Measurements from ENCODE around the gene LGALS3BP. TPM values are rescaled to one million over a fixed set of nuclear protein-coding genes. Genes with fewer than 3 reads are reported as not detected.

The LGALS3BP gene
- total RNA-seq, 1 experiment from 2014 or later: 288 TPM

DNA sequence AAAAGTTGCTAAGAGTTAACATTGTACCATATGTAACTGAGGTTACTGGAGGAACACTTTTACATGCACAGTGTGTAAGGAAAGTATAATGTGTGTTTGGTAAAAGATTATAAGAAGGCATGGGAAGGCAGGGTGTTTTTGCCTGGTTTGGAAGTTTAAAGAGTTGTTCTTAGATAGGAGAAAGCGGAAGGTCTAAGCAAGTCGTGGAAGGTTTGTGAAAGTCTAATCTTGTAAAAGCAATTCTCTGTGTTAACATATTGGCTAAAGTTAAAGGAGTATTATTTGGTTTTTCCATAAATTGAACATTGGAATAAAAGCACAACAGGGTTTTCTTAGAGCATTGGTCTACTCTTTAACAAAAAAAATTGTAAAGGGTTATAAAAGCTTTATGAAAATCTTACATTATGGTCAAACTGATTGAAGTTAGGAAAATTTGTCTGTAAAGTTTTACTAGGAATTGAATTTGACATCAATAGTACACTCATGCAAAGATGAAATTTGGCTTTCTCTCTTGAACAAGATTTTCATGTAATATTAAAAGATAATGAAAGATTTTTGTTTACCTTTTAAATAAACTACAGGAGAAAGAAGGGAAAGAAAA is 34.5 kb upstream of the LGALS3BP start:
- DNase-seq (ENCODE audit: low read depth): no peak

DNA sequence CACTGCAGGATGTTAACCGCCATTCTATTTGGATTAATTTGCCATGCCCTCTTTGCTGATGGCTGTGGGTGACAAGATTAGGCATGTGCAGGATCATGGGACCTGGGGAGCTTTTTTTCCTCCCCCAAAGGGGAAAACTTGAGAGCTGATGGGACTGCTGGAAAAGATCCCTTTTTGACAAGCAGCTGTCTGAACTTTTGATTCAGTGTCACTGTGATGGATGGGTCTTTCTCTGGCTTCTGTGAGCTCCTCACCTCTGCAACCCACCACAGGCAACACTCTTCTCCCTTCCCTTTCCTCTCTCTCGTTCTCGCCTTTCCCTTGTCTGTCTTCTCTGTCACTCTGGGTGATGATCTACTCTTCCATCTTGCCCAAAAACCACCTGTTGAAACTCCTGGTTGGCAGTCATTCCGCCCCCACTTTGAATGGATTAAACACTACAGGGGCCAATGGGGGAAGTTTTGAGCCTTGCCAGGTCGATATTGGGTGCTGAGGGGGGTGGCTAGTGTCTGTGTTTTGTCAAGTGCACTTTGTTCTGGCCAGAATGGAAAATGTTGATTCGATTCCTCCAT is 32.9 kb upstream of the LGALS3BP start:
- no peak for DNase-seq (ENCODE audit: low read depth)

DNA sequence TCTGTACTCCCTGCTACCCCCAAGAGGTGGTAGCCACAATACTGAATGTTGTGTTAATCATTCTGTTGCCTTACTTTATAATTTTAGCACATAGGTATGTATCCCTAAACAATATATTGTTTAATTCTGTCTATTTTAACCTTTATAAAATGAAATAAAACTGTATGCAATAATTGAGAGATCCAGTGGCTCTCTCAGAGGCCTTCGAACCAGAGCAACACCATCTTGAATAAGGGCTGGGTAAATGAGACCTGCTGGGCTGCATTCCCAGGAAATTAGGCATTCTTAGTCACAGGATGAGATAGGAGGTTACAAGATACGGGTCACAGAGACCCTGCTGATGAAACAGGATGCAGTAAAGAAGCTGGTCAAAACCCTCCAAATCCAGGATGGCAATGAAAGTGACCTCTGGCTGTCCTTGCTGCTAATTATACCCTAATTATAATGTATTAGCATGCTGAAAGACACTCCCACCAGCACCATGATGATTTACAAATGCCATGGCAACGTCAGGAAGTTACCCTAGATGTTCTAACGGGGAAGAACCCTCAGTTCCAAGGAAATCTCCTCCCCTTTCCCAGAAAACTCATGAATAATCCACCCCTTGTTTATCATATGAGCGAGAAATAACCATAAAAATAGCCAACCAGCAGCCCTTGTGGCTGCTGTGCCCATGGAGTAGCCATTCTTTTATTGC is 31.9 kb upstream of the LGALS3BP start:
- peak; percentile 82 for DNase-seq (ENCODE audit: low read depth)

DNA sequence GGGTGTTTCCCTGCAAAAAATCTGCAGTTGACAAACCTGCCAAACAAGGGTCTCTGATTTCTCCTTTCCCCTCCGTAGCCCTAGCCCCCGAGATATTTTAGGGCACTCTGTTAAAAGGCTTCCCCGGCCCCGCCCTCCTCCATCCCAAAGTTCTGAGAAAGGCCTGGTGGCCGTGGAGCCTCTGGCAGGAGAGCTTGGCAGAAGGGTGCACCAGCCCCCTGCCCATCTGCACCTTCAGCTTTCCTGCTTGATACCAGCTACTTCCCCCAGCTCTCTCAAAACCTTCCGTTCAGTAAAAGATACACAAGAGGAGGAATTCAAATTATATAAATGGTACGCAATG is 30.6 kb upstream of the LGALS3BP start:
- no peak for DNase-seq (ENCODE audit: low read depth)

DNA sequence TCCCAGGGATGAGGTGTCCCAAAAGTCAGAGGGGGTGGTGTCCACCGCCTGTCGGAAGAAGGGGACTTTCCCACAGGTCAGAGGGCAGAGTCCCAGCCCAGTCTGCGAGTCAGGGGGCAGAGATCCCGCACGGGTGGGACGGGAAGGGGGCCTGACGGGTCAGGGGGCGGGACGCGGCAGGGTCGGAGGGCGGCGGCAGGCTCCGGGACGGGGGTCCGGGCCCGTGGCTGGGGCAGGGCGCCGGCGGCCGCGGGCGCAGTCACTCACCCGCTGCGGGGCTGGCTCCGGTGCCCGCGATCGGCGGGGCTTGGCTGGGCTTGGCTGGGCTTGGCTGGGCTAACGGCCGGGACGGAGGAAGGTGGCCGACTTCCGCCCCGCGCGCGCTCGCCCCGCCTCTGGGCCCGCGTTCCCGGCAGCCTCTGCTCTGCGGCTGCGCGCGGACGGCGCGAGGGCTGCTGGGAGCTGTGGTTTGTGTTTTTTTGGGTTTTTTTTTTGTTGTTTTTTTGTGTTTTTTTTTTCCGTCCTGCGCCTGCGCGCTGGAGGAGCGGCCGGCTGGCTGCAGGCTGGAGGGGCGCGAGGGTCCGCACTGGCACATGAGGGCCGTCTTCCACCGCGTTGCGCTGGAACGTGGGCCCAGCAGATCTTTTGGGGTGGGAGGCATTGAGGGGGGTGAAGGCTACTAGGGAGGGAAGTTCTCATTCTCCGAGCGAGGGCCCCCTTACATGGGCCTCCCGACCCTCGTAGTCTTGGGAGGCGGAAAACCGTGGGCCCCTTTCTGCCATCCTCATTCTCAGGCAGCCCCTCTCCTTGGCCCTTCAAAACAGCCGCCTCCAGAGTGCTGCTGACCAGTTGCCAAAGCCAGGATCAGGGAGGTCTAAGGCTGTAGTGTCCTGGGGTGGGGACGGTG is 29.9 kb upstream of the LGALS3BP start, which contains the start of gene CANT1:
CANT1 (minus strand) TSS at position 368 of the 907 bp plus-strand sequence. CDS start 12,142 bp downstream, outside the sequence.
- DNase-seq (ENCODE audit: low read depth): peak; percentile 95

DNA sequence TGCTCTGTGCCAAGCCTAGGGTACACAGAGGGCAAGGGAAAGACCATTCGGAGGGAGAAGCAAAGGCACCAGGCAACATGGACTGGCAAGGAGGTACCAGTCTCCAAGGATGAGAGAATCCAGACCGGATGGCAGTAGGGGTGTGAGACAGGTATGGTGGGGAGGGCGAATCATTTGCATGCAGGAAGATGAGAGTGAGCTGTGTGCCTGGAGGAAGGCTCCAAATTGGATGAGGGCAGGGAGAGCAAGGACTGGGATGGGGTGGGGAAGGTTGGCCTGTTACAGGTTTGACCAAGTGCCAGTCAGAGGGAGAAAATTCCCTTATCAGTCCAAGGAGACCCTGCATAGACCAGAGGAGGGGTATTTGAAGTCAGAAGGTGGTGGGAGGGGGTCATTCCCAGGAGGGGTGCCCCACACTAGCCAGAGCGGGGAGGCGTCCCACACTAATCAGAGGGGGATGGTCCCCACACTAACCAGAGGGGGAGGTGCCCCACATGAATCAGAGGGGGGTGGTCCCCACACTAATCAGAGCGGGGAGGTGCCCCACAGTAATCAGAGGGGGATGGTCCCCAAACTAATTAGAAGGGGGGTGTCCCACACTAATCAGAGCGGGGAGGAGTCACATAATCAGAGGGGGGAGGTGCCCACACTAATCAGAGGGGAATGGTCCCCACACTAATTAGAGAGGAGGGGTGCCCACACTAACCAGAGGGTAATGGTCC is 29.1 kb upstream of the LGALS3BP start:
- DNase-seq (ENCODE audit: low read depth): no peak

DNA sequence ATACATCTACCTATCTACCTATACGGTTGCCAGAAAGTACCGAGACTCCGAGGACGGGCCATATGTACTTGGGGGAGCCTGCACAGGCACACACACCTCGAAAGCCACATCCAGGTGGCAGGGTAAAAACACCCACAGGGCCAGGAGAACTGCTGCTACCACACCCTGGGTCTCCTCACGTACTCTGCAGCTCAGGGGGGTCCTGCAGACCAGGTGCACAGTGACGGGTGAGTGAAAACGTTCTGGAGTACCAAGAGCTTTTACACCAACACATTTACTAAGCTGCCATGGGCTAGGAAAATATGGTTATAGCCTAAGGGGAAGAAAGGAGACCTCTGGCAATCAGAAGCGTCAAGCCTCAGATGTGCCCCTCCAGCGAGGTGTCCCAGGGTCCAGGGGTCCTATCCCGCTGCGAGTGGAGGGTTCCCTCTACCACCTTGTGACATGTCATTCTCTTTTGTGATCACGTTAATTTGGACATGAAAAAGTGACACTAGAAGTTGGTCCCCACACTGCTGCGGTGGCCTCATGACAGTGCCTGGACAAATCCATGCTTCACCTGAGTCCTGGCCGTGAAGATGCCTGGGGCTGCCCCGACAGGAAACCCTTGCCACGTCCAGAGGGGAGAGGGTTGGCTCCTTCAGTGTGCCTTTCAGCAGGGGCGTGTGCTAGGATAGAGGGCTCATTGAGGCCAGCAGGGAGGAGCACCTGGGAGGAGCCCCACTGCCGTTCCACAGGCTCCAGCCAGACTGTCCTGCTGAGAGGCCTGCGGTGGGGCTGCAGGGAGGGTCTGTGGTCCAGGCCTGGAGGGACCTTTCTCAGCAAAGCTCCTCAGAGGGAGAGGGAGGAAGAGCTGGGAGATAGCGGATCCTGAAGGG is 28.0 kb upstream of the LGALS3BP start:
- no peak for DNase-seq (ENCODE audit: low read depth)

DNA sequence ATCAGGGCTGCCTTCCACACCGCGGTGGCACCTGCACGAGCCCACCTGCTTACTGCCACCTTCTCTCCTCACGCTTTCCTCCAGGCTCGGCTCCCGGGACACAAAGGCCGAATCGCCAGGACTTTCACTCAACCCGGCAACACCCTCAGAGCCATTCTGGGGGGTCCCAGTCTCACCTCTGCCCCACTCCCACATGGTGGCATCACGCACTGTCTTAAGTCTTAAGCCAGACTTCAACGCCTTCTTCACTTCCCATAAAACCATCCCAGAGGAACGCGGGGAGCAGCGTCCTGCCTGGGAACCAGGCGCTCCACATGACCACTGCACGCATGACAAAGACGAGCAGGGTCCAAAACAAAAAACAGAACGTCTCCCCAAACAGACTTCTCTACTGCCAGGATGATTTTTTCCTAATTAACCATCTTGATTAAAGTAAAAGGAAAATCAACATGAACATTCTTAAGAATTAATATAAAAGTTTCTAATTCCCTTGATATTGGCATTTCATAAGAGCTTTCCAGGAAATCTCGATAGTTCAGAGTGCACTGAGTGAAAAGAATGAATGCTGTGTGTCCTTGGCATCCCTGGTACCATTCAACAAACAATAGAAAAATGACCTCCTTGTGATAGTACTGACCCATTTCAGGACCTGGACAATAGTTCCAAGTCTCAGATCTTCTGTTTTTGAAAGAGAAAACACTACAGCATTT is 27.2 kb upstream of the LGALS3BP start:
- no peak for DNase-seq (ENCODE audit: low read depth)

DNA sequence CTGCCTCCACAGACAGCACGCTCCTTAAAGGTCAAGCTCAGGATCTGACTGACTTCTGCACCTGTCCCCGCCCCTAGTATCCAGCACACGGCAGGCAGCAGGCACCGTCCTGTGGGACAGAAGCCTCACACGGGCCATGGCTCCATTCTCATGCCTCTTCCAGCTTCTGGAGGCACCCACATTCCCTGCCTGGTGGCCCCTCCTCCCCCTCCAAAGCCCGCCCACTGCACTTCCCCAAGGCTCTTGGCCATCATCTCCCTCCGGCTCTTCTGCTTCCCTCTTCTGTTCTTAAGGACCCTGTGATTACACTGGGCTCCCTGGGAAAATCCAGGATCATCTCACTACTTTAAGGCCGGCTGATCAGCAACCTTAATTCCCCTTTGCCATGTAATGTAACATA is 26.3 kb upstream of the LGALS3BP start:
- no peak for DNase-seq (ENCODE audit: low read depth)

DNA sequence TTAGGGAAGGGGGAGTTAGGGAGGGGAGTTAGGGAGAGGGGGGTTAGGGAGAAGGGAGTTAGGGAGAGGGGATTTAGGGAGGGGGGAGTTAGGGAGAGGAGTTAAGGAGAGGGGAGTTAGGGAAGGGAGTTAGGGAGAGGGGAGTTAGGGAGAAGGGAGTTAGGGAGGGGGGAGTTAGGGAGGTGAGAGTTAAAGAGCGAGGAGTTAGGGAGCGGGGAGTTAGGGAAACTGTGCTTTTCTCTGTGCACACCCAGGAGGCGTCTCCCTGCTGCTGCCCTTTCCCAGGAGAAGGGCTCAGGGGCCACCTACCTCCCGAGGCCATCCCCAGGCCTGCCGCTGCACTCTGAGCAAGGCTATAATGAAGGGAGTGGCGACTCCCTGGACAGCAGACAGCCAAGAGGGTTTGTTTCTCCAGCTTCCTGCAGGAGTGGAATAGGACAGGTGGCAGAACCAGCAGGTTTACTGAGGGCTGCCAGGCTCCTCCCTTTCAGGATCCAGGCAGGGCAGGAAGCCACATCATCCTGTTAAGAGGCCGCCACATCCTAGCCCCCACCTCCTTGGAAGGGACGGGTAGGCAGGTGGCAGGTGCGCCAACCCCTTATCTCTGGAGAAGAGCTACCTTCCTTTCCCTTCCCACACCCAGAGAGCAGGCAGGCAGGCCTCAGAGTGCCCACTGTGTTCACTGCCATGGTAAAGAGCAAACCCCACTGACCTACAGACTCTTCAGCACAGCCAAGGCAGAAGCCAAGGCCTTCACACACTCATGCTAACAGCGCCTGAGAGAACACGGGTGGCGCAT is 25.5 kb upstream of the LGALS3BP start:
- no peak for DNase-seq (ENCODE audit: low read depth)

DNA sequence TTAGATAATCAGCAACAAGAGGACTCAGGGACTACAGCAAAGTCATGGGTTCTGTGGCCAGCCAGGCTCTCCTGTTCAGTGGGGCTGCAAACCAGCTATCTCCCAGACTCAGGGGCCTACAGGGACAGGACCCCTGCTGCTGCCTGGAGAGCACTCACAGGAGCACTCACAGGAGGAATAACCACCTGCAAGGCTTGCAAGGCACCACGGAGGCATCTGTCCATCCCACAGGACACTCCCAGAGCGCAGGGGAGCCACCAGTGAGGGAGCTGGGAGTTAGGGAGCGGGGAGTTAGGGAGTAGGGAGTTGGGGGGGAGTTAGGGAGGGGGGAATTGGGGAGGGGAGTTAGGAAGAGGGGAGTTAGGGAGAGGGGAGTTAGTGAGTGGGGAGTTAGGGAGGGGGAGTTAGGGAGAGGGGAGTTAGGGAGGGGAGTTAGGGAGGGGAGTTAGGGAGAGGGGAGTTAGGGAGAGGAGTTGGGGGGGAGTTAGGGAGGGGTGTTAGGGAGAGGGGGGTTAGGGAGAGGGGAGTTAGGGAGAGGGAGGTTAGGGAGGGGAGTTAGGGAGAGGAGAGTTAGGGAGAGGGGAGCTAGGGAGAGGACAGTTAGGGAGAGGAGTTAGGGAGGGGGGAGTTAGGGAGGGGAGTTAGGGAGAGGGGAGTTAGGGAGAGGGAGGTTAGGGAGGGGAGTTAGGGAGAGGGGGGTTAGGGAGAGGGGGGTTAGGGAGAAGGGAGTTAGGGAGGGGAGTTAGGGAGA is 24.1 kb upstream of the LGALS3BP start:
- no peak for DNase-seq (ENCODE audit: low read depth)

DNA sequence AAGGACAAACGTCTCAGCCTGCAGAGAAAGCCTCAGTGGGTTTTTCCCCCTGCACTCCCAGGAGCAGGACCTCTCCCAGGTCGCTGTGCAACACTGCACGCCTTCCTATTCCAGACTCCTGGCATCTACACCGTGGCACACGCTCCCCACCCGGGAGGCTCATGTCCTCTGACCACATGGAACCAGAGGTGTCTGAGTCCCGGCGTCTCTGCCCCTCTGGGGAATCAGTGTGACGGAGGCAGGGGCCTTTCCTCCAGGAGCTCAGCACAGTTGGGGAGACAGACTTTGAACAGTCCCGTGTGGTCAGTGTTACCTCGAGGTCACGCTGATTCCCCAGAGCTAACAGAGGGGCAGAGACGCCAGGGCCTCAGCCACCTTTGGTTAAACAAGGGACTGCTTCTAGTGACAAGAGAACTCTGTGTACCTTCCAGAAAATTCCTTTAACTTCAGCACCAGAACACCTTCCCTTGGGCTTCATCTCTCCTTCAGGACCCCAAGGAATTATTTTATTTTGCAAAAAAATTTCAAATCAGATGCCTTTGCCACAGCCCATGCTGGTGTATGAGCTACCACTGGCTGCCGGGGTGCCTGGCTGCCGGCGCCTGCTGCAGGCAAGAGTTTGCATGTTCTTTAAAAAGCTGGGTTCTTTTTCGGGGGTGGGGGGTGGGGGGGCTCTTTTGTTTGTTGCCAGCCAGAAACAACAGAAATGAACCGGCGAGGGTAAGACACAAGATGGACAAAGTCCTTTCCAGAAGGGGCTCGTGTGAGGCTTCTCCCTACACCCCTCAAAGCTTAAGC is 23.3 kb upstream of the LGALS3BP start:
- no peak for DNase-seq (ENCODE audit: low read depth)

DNA sequence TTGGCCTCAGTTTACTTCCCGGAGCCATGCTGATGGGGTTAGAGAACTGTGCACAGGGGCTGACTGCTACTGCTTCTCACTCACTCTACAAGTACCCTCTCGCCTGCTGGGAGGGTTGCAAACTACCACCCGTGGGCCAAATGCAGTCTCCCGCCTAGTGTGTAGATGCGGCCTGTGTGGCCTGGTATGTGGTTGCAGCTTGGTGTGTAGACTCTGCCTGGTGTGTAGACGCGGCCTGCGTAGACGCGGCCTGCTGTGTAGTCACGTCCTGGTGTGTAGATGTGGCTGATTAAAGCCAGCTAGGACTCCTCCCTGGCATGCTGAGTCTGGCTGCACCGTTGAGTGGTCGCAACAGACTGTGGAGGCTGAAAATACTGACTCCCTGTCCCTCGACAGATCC is 22.6 kb upstream of the LGALS3BP start:
- DNase-seq (ENCODE audit: low read depth): no peak

DNA sequence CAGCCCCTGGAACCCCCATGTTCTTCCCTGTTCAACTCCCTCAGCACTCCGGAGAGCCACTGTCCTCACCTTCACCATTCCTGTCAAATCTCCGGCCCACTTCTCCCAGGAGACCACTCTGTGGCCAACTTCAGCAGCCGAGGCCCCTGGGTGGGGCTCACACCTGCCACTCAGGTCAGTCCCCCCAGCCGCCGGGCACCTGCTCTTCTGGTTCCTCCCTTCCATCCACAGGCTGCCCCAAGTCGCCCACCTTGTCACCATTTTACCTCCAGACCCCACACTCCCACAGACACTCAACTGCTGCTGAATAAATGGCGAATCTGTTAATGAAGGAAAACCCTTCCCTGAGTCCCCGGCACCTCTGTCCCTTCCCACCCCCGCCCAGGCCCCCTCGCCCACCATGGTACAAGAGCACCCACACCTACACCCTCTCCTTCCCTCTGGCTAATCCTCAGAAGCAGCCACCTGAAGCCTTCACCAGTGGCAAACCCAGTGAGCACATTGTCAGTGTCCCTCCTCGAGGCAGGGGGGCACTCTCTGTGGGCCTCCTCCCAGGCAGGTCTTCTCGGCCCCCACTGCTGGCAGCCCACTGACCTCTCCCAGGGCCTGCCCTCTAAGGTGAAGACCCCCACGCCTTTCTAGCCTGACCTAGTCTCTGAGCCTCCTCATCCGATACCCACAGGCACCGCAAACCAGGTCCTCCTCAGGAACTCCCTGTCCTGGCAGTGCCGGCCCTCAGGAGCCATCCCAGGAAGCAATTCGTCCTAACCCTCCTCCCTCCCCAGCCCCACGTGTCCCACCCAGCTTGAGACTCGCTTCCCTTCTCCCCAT is 21.7 kb upstream of the LGALS3BP start:
- no peak for DNase-seq (ENCODE audit: low read depth)

DNA sequence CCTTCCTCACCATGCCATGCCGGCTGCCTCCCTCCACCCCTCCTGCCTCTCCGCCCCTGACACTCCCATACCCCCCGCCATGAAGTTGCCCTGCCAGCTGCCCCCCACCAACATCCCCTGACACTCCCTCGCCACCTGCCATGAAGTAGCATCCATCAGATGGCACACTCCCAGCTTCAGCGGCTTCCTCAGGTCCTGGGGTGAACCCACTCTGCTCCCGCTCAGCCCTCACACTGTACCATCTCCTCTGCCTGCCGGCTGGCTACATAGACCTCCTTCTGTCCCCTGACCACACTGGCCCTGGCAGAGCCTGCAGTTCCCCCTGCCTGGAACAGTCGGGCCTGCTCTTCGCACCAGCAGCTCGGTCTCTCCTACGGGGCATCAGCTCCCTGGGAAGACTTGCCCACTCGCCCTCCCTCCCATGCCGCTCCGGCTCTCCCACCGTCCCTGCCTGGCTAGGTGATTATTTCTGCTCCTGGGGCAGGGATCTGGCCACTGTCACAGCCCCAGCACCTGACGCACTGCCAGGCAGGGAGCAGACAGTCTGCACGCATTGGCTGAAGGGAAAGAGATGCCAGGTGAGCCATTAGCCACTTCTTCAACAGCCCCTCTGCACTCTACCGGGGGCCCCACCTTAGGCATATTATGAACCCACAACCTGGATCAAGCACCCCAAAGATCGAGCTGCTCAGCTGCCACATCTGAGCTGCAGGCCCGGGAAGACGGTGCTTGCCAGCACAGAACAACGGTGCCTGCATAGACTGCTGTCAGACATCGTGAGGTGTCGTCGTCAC is 20.9 kb upstream of the LGALS3BP start:
- DNase-seq (ENCODE audit: low read depth): no peak

DNA sequence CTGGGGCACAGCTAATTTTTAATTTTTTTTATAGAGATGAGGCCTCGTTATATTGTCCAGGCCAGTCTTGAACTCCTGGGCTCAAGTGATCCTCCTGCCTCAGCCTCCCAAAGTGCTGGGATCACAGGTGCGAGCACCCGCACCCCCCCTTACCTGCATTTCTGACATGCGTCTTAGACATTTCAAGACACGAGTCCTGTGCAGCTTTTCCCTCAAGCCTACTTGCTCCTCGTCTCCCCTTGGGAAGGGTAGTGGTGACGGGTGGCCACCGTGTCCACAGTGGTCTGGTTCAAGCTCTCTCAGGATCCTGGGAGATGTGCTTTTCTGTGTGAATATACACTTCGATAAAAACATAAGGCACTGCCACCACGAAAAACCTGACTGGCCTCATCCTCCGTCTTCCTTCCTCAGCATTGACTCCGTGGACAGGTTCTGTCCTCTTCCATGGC is 20.2 kb upstream of the LGALS3BP start:
- DNase-seq (ENCODE audit: low read depth): no peak
